ENCODE results near the gene NR1I3.

The NR1I3 gene

GRCh38 chr1:161185732-161186311, 52.2 kb downstream of the NR1I3 start:
- H3K4me3 ChIP-seq (ENCODE audit: low read length): no peak overlapping the region
- no peak for DNase-seq (ENCODE audit: low read depth)
- no peak for TF ChIP-seq CTCF (IDR thresholded peaks at IDR 0.05; ENCODE audit: insufficient read depth, low read depth, low read length, missing control alignments)

GRCh38 chr1:161185282-161185682, 52.7 kb downstream of the NR1I3 start:
- H3K4me3 ChIP-seq (ENCODE audit: low read length): no peak overlapping the region
- DNase-seq (ENCODE audit: low read depth): no peak
- no peak for TF ChIP-seq CTCF (IDR thresholded peaks at IDR 0.05; ENCODE audit: insufficient read depth, low read depth, low read length, missing control alignments)

GRCh38 chr1:161182214-161182613, 55.8 kb downstream of the NR1I3 start:
- no peak overlapping the region for H3K4me3 ChIP-seq (ENCODE audit: low read length)
- no peak for TF ChIP-seq CTCF (IDR thresholded peaks at IDR 0.05; ENCODE audit: insufficient read depth, low read depth, low read length, missing control alignments)
- peak; percentile 70 for DNase-seq (ENCODE audit: low read depth)

- peak; percentile 17 for TF ChIP-seq CTCF (IDR thresholded peaks at IDR 0.05; ENCODE audit: insufficient read depth, low read depth, low read length, missing control alignments)
- H3K4me3 ChIP-seq (ENCODE audit: low read length): no peak overlapping the region
- no peak for DNase-seq (ENCODE audit: low read depth)
Measured at GRCh38 chr1:161180639-161181038, 57.4 kb downstream of the NR1I3 start.

GRCh38 chr1:161179698-161180097, 58.3 kb downstream of the NR1I3 start:
- peak; percentile 71 for DNase-seq (ENCODE audit: low read depth)
- no peak overlapping the region for H3K4me3 ChIP-seq (ENCODE audit: low read length)
- TF ChIP-seq CTCF (IDR thresholded peaks at IDR 0.05; ENCODE audit: insufficient read depth, low read depth, low read length, missing control alignments): no peak
